ENCODE results near the gene ZNF235. TPM values are rescaled to one million over a fixed set of nuclear protein-coding genes. Genes with fewer than 3 reads are reported as not detected.
"Not testable (repeated sequence)": the region's sequence is repeated elsewhere in the genome, so short reads cannot be mapped to it uniquely, and the experiment has no call there.

ZNF235 gene
- total RNA-seq, 1 donor from 2014 or later = 8.0 TPM

DNA sequence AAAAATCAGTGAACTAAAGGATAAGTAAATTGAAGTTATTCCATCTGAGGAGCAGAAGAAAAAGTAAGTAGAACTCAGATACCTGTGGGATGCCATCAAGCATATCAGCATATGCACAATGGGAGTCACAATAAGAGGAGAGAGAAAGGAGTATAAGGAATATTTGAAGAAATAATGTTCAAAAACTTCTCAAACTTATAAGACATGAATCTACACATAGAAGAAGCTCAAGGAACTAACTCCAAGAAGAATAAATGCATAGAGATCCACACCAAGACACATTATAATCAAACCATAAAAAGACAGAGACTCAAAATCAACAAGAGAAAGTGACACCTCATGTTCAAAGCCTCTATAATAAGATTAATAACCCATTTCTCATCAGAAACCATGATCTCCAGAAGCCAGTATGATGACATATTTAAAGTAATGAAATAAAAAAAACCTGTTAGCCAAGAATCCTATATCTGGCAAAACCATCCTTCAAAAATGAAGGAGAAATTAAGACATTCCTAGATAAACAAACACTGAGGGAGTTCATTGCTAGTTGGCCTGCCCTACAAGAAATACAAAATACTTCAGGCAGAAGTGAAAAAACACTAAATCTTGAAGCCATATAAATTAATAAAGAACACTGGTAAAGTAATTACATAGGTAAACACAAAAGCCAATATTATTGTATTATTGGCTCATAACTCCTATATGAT lies 49.0 kb downstream of the ZNF235 start:
- no peak for DNase-seq (ENCODE audit: low read depth)

DNA sequence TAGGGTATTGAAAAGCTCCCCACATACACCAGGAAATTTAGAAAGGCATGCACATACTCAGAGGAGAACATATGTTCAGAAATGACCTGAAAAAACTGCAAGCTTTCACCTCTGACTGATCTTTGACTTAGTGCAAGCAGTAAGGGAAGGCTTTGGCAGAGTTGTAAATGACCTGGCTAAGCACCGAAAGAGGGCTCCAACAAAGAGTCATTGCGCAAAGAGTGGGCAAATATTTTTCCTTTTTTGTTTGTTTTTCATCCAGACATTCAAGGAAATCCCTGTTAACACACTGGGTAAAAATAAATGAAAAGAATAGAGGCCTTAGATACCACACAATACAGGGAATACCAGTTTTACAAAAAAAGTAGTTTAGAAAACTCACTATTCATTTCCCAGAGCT lies 50.3 kb downstream of the ZNF235 start:
- no peak for DNase-seq (ENCODE audit: low read depth)

DNA sequence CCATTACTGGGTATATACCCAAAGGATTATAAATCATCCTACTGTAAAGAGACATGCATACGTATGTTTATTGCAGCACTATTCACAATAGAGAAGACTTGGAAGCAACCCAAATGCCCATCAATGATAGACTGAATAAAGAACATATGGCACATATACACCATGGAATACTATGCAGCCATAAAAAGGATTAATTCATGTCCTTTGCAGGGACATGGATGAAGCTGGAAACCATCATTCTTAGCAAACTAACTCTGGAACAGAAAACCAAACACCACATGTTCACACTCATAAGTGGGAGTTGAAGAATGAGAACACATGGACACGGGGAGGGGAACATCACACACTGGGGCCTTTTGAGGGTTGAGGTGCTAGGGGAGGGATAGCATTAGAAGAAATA lies 51.4 kb downstream of the ZNF235 start:
- not testable (repeated sequence) for DNase-seq (ENCODE audit: low read depth)

DNA sequence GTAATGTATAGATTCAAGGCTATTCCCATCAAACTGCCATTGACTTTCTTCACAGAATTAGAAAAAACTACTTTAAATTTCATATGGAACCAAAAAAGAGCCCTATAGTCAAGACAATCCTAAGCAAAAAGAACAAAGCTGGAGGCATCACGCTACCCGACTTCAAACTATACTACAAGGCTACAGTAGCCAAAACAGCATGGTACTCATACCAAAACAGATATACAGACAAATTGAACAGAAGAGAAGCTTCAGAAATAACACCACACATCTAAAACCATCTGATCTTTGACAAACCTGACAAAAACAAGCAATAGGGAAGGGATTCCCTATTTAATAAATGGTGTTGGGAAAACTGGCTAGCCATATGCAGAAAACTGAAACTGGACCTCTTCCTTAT lies 52.5 kb downstream of the ZNF235 start:
- not testable (repeated sequence) for DNase-seq (ENCODE audit: low read depth)

DNA sequence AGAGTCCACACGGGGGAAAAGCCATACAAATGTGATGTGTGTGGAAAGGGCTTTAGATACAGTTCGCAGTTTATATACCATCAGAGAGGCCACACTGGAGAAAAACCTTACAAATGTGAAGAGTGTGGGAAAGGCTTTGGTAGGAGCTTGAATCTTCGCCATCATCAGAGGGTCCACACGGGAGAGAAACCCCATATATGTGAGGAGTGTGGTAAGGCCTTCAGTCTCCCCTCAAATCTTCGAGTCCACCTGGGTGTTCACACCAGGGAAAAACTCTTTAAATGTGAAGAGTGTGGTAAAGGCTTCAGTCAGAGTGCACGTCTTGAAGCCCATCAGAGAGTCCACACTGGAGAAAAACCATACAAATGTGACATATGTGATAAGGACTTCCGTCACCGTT lies 68.4 kb downstream of the ZNF235 start:
- DNase-seq (ENCODE audit: low read depth) = no peak

Other genes with a start within 250 kb of the ZNF235 start
- gene ZNF284, start 232.9 kb downstream of the ZNF235 start, total RNA-seq = 2.1 and 4.4 TPM in 2 replicates
- 19.1 and 41.5 TPM in 2 replicates for gene ZNF224, start 210.7 kb downstream of the ZNF235 start, total RNA-seq
- 3.5 and 9.2 TPM in 2 replicates for gene ZNF225, start 191.6 kb downstream of the ZNF235 start, total RNA-seq
- 6.1 and 16.4 TPM in 2 replicates for gene ZNF234, start 163.5 kb downstream of the ZNF235 start, total RNA-seq
- gene ZNF226, start 139.9 kb downstream of the ZNF235 start, total RNA-seq = 13.2 and 25.1 TPM in 2 replicates
- gene ZNF227, start 92.5 kb downstream of the ZNF235 start, total RNA-seq = 17.9 and 24.7 TPM in 2 replicates
- 0.69 and 2.9 TPM in 2 replicates for gene ZNF233, start 45.1 kb downstream of the ZNF235 start, total RNA-seq
- 6.1 and 12.2 TPM in 2 replicates for gene ZNF112, start 51.7 kb upstream of the ZNF235 start, total RNA-seq
- gene ZNF285, start 96.6 kb upstream of the ZNF235 start, total RNA-seq = 2.3 and 7.7 TPM in 2 replicates
- 11.3 and 13.4 TPM in 2 replicates for gene ZNF229, start 143.4 kb upstream of the ZNF235 start, total RNA-seq
- 13.0 and 14.4 TPM in 2 replicates for gene ZNF180, start 195.5 kb upstream of the ZNF235 start, total RNA-seq
- not detected in 2 replicates for gene CEACAM20, start 224.7 kb upstream of the ZNF235 start, total RNA-seq

Data from renal cortical epithelial cell (primary cell).